Mesothelial cell of epicardium (in vitro differentiated cells): ENCODE measurements around the gene S100P. TPM values are rescaled to one million over a fixed set of nuclear protein-coding genes. Genes with fewer than 3 reads are reported as not detected.

Experiments
- DNase-seq, 2 experiments: peaks; one replicate each; pipeline ENCODE4 v3.0.0; 2021; ENCODE audit warnings: low spot score in 2 of 2; ENCODE audit not compliant: unreplicated experiment in 2 of 2
- H3K27ac Mint-ChIP-seq: 2 replicates; pipeline ENCODE4 v1.8.0; 2021; ENCODE audit warnings: mixed read lengths
- H3K27me3 Mint-ChIP-seq: 2 replicates; pipeline ENCODE4 v1.8.0; 2021; ENCODE audit warnings: low read depth, mixed read lengths
- H3K36me3 Mint-ChIP-seq: 2 replicates; pipeline ENCODE4 v1.8.0; 2021; ENCODE audit warnings: mixed read lengths
- H3K4me1 Mint-ChIP-seq: 2 replicates; pipeline ENCODE4 v1.8.0; 2021; ENCODE audit warnings: mixed read lengths
- H3K4me3 Mint-ChIP-seq: 2 replicates; pipeline ENCODE4 v1.8.0; 2021; ENCODE audit warnings: mild to moderate bottlenecking, moderate library complexity, mixed read lengths
- H3K9me3 Mint-ChIP-seq: 2 replicates; pipeline ENCODE4 v1.8.0; 2021; ENCODE audit warnings: mixed read lengths
- total RNA-seq: library from RNA; stranded (reverse); gene quantifications from 3 replicates; pipeline ENCODE4 v1.2.1, GENCODE V29; 2021
- TF ChIP-seq, protein P1 (sequence below): fragments of 200-600 bp; sonication (generic); IDR thresholded peaks from one replicate; pipeline ENCODE4 v1.5.0; 2021; ENCODE audit warnings: antibody characterized with exemption; ENCODE audit not compliant: unreplicated experiment

Gene S100P
- total RNA-seq, 1 donor from 2014 or later = 1.1 TPM

DNA sequence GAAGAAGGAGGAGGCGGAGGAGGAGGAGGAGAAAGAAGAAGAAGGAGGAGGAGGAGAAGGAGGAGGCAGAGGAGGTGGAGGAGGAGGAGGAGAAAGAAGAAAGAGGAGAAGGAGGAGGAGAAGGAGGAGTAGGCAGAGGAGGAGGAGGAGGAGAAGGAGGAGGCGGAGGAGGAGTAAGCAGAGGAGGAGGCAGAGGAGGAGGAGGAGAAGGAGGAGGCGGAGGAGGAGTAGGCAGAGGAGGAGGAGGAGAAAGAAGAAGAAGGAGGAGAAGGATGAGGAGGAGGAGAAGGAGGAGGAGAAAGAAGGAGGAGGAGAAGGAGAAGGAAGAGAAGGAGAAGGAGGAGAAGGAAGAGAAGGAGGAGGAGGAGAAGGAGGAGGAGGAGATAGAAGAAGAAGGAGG is 33.2 kb upstream of the S100P start:
- H3K36me3 Mint-ChIP-seq = no peaks in the 10 kb centered on the region
- H3K9me3 Mint-ChIP-seq = no peaks in the 10 kb centered on the region
- TF ChIP-seq, protein P1, sequence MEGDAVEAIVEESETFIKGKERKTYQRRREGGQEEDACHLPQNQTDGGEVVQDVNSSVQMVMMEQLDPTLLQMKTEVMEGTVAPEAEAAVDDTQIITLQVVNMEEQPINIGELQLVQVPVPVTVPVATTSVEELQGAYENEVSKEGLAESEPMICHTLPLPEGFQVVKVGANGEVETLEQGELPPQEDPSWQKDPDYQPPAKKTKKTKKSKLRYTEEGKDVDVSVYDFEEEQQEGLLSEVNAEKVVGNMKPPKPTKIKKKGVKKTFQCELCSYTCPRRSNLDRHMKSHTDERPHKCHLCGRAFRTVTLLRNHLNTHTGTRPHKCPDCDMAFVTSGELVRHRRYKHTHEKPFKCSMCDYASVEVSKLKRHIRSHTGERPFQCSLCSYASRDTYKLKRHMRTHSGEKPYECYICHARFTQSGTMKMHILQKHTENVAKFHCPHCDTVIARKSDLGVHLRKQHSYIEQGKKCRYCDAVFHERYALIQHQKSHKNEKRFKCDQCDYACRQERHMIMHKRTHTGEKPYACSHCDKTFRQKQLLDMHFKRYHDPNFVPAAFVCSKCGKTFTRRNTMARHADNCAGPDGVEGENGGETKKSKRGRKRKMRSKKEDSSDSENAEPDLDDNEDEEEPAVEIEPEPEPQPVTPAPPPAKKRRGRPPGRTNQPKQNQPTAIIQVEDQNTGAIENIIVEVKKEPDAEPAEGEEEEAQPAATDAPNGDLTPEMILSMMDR = no peak
- H3K4me1 Mint-ChIP-seq = no peaks in the 10 kb centered on the region
- peaks cover 19% of the 10 kb centered on the region for H3K27me3 Mint-ChIP-seq
- no peak for DNase-seq
- H3K27ac Mint-ChIP-seq = no peak overlapping the region
- no peak overlapping the region for H3K4me3 Mint-ChIP-seq

DNA sequence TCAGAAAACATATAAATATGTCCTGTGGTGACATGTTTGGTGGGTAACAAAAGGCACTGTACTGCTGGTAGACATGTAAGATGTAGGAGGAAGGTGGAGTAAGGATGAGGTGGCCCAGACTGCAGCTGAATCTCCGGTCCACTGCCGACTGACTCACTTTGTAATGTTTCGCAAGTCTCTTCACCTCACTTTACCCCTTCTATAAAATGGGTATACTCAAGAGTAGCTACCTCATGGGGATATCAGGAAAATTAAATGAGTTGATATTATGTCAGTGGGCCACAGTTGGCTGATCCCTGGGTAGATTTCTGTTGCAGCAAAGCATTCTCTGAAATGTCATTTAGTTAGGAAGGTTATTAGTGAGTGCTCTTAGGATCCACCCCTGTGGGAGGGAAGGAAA is 31.1 kb upstream of the S100P start:
- peaks cover 19% of the 10 kb centered on the region for H3K27me3 Mint-ChIP-seq
- no peaks in the 10 kb centered on the region for H3K9me3 Mint-ChIP-seq
- H3K27ac Mint-ChIP-seq = no peak overlapping the region

DNA sequence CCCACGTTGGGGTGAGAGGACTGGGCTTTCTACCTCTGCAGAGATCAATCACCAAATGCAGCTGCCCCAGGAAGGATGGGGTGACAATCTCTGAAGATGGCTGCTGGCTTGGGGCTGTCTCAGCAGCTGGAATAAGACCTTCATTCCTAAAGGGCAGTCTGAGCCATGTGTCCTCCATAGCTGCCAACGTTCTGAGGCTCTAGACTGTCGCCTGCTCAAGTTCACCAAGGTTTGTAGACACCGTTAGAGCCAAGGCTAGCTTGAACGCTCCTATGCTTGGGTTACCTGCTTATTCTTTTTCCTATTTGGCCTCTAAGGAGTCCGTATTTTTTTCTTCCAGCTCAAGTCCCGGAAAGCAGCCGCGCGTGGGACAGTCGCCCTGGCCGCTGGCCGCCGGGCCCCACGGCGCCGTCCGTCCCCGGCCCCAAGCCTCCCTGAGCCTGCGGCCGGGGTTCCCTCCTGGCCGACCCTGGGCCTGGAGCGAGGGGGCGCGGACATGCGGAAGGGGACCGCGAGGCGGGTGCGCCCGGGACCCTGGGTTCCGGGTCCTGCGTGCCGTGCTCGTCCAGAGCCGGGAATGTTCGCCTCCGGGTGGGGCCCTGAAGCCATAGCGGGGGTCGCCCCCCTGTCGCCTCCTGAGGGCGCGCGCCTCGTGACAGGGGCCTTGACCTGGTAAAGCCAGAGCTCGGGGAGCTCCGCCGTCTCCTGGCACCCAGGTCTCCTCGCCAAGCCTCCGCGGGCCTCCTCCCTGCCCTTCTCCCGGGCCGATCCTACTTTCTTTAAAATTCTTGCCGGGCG is 29.9 kb upstream of the S100P start:
- Mint-ChIP-seq H3K4me1 (no peaks in the 10 kb centered on the region), H3K9me3 (no peaks in the 10 kb centered on the region), H3K36me3 (peaks cover 6% of the 10 kb centered on the region), H3K27ac (no peak overlapping the region), H3K27me3 (peaks cover 19% of the 10 kb centered on the region), H3K4me3 (no peak overlapping the region)
- TF ChIP-seq, protein P1 = no peak
- DNase-seq = no peak

More for the DNA sequence above, 31.1 kb upstream of the S100P start:
- DNase-seq = no peak
- TF ChIP-seq, protein P1 = no peak
- no peaks in the 10 kb centered on the region for H3K4me1 Mint-ChIP-seq
- no peak overlapping the region for H3K4me3 Mint-ChIP-seq
- no peaks in the 10 kb centered on the region for H3K36me3 Mint-ChIP-seq

DNA sequence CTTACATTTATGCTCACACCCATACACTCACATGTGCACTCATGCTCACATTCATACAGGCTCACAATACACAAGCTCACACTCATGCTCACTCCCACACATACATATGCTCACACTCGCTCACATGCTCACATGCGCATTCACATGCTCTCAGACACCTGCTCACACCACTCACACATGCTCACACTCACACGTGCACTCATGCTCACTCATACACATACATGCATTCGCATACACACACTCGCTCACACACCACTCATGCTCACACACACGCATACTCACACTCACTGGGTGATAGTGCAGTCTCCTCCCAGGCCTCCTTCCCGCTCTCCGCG is 28.4 kb upstream of the S100P start:
- DNase-seq = no peak
- no peaks in the 10 kb centered on the region for H3K9me3 Mint-ChIP-seq
- no peak overlapping the region for H3K27ac Mint-ChIP-seq
- no peak overlapping the region for H3K4me3 Mint-ChIP-seq
- no peaks in the 10 kb centered on the region for H3K4me1 Mint-ChIP-seq
- TF ChIP-seq, protein P1 = no peak
- H3K36me3 Mint-ChIP-seq = peaks cover 15% of the 10 kb centered on the region
- peaks cover 13% of the 10 kb centered on the region for H3K27me3 Mint-ChIP-seq

DNA sequence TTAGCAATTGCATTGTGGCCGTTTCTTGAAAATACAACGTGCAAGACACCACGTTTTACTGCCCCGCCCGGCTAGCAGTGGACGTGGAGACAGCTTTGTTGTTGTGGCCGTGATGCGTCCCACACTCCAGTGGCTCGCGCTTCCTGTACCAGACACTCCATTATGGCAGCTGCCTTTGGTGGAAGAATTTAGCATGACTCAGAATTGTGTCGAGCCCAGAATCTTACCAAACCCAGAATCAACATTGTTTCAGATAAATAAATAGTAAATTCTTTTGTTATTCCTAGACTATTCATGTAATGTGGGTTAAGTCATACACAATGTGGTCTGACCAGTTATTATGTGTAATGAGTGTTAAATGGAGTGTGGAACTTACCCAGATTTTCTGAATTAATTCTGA is 25.3 kb upstream of the S100P start:
- peaks cover 20% of the 10 kb centered on the region for H3K36me3 Mint-ChIP-seq
- no peak for DNase-seq
- H3K9me3 Mint-ChIP-seq = no peaks in the 10 kb centered on the region
- TF ChIP-seq, protein P1 = no peak
- no peak overlapping the region for H3K4me3 Mint-ChIP-seq
- peaks cover 3% of the 10 kb centered on the region for H3K4me1 Mint-ChIP-seq
- H3K27me3 Mint-ChIP-seq = no peaks in the 10 kb centered on the region
- H3K27ac Mint-ChIP-seq = no peak overlapping the region
